Panc1 (cell line): Measurements from ENCODE around the gene IGDCC3.

Experiments
- CTCF ChIP-seq: fragments of 450-650 bp; IDR thresholded peaks from 2 replicates; pipeline ENCODE4 v1.5.1; 2017; ENCODE audit warnings: mild to moderate bottlenecking
- POLR2AphosphoS5 ChIP-seq: IDR thresholded peaks from 2 replicates; pipeline ENCODE4 v1.6.1; 2012; ENCODE audit warnings: mild to moderate bottlenecking, low read depth, low read length, moderate library complexity
- REST ChIP-seq, 2 experiments: IDR thresholded peaks; 2 replicates each; pipeline ENCODE4 v1.6.1; 2011 to 2012; ENCODE audit warnings: low read depth in 2 of 2, control low read depth in 1 of 2, low read length in 1 of 2, mild to moderate bottlenecking in 1 of 2, moderate library complexity in 1 of 2; ENCODE audit not compliant: insufficient read depth in 1 of 2
- SIN3A ChIP-seq: IDR thresholded peaks from 2 replicates; pipeline ENCODE4 v1.6.1; 2012; ENCODE audit warnings: low read depth, mild to moderate bottlenecking, low read length, moderate library complexity, borderline replicate concordance; ENCODE audit not compliant: insufficient read depth
- TCF7L2 ChIP-seq: IDR thresholded peaks from 2 replicates; pipeline ENCODE4 v1.6.1; 2011; ENCODE audit warnings: mild to moderate bottlenecking, low read depth, low read length, inconsistent platforms

- no peak for TF ChIP-seq CTCF
- TF ChIP-seq REST (IDR thresholded peaks at IDR 0.05; ENCODE audit: insufficient read depth in 1 of 2, low read depth in 2 of 2, low read length in 1 of 2): no peak
- TF ChIP-seq POLR2AphosphoS5: no peak
- TF ChIP-seq SIN3A: no peak
- TF ChIP-seq TCF7L2: no peak
Observed at GRCh38 chr15:65390447-65390846, 12.6 kb upstream of the IGDCC3 start.
